H1 (cell line): Measurements from ENCODE around the gene GPC6. TPM values are rescaled to one million over a fixed set of nuclear protein-coding genes. Genes with fewer than 3 reads are reported as not detected.

Experiments
- RFX5 ChIP-seq: IDR thresholded peaks from 2 replicates; pipeline ENCODE4 v1.6.1; 2011; ENCODE audit warnings: low read depth, low read length, improper control_type of control experiment, borderline replicate concordance
- polyA plus RNA-seq, 7 experiments: library from polyadenylated mRNA; depleted of rRNA in 3 of 7; stranded (reverse) in 5 of 7; unstranded in 2 of 7; fragments of >200 nt in 5 of 7; fragments of 200-250 nt in 2 of 7; gene quantifications; 1 replicate in 5 of 7; 2 replicates in 1 of 7; 4 replicates in 1 of 7; pipeline versions ENCODE4 v1.2.1 to v1.2.3, GENCODE V29; 2011 to 2013; ENCODE audit warnings: missing spikeins in 2 of 7, mixed read lengths in 2 of 7
- total RNA-seq: library from RNA; stranded (reverse); fragmentation: NEBNext Ultra II Directional; extraction: Animal tissue kit (Norgen Biotek cat#: 25700); gene quantifications from 2 replicates; pipeline ENCODE4 v1.2.1, GENCODE V29; 2021
- TF ChIP-seq, protein P1 (sequence below): IDR thresholded peaks from 2 replicates; pipeline ENCODE4 v1.6.1; 2012; ENCODE audit warnings: inconsistent platforms

GPC6 gene
- total and polyA plus RNA-seq, 2 of the 8 experiments (the other 6 are each of a cell fraction or from before 2014, with no cell fraction given): 5.4 to 12.0 TPM

DNA sequence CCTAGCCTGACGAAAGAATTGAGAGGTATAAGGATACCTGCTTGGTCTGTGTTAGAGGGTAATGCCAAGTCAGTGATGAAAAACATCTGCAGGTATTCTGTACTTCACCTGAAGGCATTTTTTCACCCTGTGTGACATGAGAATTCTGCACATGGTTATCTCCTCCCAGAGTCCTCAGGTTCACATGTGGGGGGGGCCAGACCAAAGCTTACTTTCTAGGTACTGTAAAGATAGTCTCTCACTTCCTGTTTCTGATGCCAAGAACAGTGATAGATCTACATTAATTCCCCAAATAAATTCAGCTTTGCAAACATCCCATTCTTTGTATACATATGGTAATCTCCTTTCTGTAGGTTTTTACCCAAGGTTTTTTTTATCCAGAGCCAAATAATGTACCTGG, 53.4 kb downstream of the GPC6 start (continued):
- TF ChIP-seq, protein P1, sequence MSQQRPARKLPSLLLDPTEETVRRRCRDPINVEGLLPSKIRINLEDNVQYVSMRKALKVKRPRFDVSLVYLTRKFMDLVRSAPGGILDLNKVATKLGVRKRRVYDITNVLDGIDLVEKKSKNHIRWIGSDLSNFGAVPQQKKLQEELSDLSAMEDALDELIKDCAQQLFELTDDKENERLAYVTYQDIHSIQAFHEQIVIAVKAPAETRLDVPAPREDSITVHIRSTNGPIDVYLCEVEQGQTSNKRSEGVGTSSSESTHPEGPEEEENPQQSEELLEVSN: no peak
- TF ChIP-seq RFX5: no peak
